Activated T-cell treated with anti-CD3 and anti-CD28 coated beads, Interleukin-2, amount 50 U/mL, for 72 hours (primary cell): ENCODE data around the gene KIF19. TPM values are rescaled to one million over a fixed set of nuclear protein-coding genes. Genes with fewer than 3 reads are reported as not detected.
"Not testable (repeated sequence)": the region's sequence is repeated elsewhere in the genome, so short reads cannot be mapped to it uniquely, and the experiment has no call there.

Experiments
- ATAC-seq, 2 donors: fragments of 150-1000 bp; cut with Tn5 transposase; replicated peaks in 1 of 2; 2 replicates each; pipeline ENCODE4 v1.10.0; 2021; ENCODE audit warnings: moderate library complexity in 2 of 2, mild to moderate bottlenecking in 1 of 2
- DNase-seq, 2 donors: peaks; one replicate each; pipeline ENCODE4 v3.0.0; 2021 to 2022; ENCODE audit warnings: mixed read lengths in 1 of 2
- H3K27ac Mint-ChIP-seq: one replicate; pipeline ENCODE4 v1.8.0; 2022; ENCODE audit warnings: mild to moderate bottlenecking, moderate library complexity, mixed read lengths
- H3K27me3 Mint-ChIP-seq: one replicate; pipeline ENCODE4 v1.8.0; 2022; ENCODE audit warnings: low read depth, mixed read lengths
- H3K36me3 Mint-ChIP-seq, 2 donors: one replicate each; pipeline ENCODE4 v1.8.0; 2022; ENCODE audit warnings: mixed read lengths in 2 of 2, mild to moderate bottlenecking in 1 of 2; ENCODE audit not compliant: insufficient read depth in 2 of 2
- H3K4me1 Mint-ChIP-seq: one replicate; pipeline ENCODE4 v1.8.0; 2022; ENCODE audit warnings: low read depth, mixed read lengths
- H3K4me3 Mint-ChIP-seq, 2 donors: one replicate each; pipeline ENCODE4 v1.8.0; 2022; ENCODE audit warnings: mild to moderate bottlenecking in 2 of 2, mixed read lengths in 2 of 2, moderate library complexity in 2 of 2
- H3K9me3 Mint-ChIP-seq, 2 donors: one replicate each; pipeline ENCODE4 v1.8.0; 2022; ENCODE audit warnings: mixed read lengths in 2 of 2
- total RNA-seq, 2 donors: library from RNA; stranded (reverse); gene quantifications; one replicate each; pipeline ENCODE4 v1.2.3, GENCODE V29; 2022

KIF19 gene
- total RNA-seq, 2 donors from 2014 or later: 0.25 TPM; not detected in 1

DNA sequence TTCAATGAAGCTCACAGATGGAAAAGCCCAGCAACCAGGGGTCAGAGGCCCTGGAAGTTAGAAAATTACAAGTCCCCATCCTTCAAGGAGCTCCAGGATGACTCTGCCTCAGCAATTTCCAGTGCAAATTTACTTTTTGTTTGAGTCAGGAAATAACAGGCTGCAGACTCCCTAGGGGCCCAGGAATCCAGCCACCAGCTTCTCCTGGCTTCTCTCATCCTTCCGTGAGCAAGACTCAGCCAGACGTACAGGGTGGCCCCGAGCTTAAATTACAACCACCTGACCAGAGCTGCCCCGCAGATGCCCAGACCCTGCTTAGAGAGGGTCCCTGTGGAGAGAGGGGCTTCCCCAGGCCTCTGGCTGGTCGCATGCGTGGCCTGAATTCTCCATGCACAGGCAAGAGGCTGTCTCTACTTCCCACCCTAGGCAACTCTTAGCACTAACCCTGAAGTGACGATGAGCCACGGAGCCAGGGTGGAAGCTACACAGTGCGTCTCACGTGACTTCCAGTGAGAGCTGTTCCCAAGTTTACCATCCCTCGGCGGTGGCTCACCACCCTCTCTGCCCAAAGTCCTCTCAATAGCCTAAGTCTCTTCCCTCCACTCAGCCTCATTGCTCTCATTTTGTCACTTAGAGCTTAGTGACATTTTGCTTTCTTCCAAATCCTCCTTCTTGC lies 68.4 kb downstream of the KIF19 start:
- Mint-ChIP-seq H3K27ac (no peak overlapping the region), H3K4me3 (no peak overlapping the region), H3K36me3 (no peaks in the 10 kb centered on the region), H3K4me1 (no peaks in the 10 kb centered on the region), H3K9me3 (no peaks in the 10 kb centered on the region), H3K27me3 (peaks cover 6% of the 10 kb centered on the region)
- DNase-seq (no peak), ATAC-seq (no peak)

- peaks cover 5% of the 10 kb centered on the region for H3K27me3 Mint-ChIP-seq
- H3K4me1 Mint-ChIP-seq: no peaks in the 10 kb centered on the region
- DNase-seq: no peak
- no peaks in the 10 kb centered on the region for H3K36me3 Mint-ChIP-seq
- H3K27ac Mint-ChIP-seq: no peak overlapping the region
- H3K4me3 Mint-ChIP-seq: no peak overlapping the region
- ATAC-seq: no peak
- H3K9me3 Mint-ChIP-seq: no peaks in the 10 kb centered on the region
These were observed 69.0 kb downstream of the KIF19 start for GRCh38 chr17:74394977-74395376.

DNA sequence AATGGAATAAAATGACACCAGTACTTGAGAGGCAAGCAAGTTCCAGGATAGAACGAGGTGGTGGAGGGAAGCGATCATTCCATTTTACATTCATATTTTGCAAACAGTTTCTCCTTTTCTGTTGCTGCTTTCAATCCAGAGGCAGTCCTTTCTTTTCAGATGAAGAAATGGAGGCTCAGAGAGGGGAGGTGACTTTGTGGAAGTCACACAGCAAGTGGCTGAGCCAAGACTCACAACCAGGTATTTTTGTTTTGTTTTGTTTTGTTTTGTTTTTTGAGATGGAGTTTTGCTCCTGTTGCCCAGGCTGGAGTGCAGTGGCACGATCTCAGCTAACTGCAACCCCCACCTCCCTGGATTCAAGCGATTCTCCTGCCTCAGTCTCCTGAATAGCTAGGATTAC lies 70.5 kb downstream of the KIF19 start:
- no peaks in the 10 kb centered on the region for H3K36me3 Mint-ChIP-seq
- no peak for ATAC-seq
- H3K27ac Mint-ChIP-seq: no peak overlapping the region
- H3K27me3 Mint-ChIP-seq: no peaks in the 10 kb centered on the region
- no peaks in the 10 kb centered on the region for H3K9me3 Mint-ChIP-seq
- no peak overlapping the region for H3K4me3 Mint-ChIP-seq
- DNase-seq: no peak
- H3K4me1 Mint-ChIP-seq: no peaks in the 10 kb centered on the region

- ATAC-seq: no peak
- Mint-ChIP-seq H3K27me3 (no peaks in the 10 kb centered on the region), H3K4me3 (no peak overlapping the region), H3K36me3 (no peaks in the 10 kb centered on the region), H3K9me3 (no peaks in the 10 kb centered on the region), H3K27ac (no peak overlapping the region), H3K4me1 (no peaks in the 10 kb centered on the region)
- no peak for DNase-seq
These were observed 76.0 kb downstream of the KIF19 start for GRCh38 chr17:74402048-74402447.

DNA sequence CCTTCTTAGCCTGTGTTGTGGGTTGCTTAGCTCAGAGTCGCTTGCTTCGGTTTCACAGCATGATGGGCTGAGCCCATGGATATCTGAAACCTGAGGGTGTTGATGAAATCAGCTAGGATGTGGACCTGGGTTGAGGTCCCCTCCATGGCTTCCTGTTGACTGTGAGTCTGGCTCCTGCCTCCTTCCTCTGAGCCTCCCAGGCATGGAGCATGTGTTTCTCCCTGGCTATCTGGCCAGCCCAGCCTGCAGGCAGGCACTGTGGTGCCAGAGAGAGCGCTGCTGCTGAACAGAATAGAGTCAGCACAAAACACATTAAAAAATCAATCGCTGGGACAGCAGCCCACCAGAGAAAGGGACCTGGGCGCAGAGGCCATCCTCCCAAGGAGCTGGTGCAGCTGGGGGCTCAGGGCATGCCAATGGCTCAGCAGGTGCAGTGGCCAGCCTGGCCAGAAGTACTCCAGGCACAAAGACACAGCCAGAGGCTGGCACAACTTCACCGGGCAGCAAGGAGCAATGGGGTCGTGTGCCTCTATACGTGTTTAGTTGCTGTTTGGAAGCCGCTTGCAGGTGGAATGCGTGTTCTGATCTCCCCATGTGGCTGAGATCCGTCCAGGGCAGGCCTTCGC lies 77.6 kb downstream of the KIF19 start:
- H3K27me3 Mint-ChIP-seq: no peaks in the 10 kb centered on the region
- H3K27ac Mint-ChIP-seq: no peak overlapping the region
- no peak for ATAC-seq

DNA sequence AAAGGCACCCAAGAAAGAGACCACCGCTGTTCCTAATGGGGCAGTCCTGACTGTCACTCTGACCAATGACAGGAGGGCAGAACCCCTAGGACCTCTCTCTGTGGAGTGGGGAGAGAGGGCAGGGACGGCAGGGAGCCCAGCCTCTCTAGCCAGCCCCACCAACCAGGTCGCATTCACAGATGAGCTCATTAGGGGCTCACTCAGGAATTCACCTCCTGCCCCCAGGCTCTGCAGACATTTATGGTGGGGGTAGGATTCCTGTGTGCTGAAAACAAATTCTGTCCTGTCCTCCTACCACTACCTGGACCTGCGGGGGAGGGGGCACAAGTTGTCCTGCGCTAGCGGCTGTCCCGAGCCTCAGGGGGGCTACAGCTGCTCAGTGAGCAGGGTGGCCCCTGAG lies 78.2 kb downstream of the KIF19 start:
- no peak overlapping the region for H3K4me3 Mint-ChIP-seq
- DNase-seq (no peak), ATAC-seq (no peak)
- H3K4me1 Mint-ChIP-seq: no peaks in the 10 kb centered on the region
- H3K27ac Mint-ChIP-seq: no peak overlapping the region
- H3K27me3 Mint-ChIP-seq: no peaks in the 10 kb centered on the region
- H3K36me3 Mint-ChIP-seq: no peaks in the 10 kb centered on the region
- no peaks in the 10 kb centered on the region for H3K9me3 Mint-ChIP-seq

More for the DNA sequence above, 77.6 kb downstream of the KIF19 start:
- no peaks in the 10 kb centered on the region for H3K4me1 Mint-ChIP-seq
- H3K36me3 Mint-ChIP-seq: no peaks in the 10 kb centered on the region
- DNase-seq: no peak
- no peak overlapping the region for H3K4me3 Mint-ChIP-seq
- H3K9me3 Mint-ChIP-seq: no peaks in the 10 kb centered on the region

DNA sequence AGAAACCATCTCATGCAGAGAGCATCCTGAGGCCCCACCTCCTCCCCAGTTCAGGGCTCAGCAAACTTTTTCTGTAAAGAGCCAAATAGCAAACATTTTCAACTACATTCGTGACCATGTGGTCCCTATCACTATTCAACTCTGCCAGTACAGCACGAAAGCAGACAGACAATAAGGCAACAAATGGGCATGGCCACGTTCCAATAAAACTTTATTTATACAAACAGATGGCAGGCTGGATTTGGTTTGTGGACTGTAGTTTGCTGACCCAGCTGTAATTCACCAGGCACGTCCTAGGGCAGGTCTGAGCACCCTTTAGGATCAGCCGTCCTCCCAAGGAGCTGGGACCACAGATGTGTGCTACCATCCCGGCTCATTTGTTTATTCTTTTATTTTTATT lies 78.8 kb downstream of the KIF19 start:
- no peak for DNase-seq
- H3K27ac Mint-ChIP-seq: no peak overlapping the region
- H3K9me3 Mint-ChIP-seq: no peaks in the 10 kb centered on the region
- H3K4me1 Mint-ChIP-seq: no peaks in the 10 kb centered on the region
- no peak overlapping the region for H3K4me3 Mint-ChIP-seq
- no peaks in the 10 kb centered on the region for H3K36me3 Mint-ChIP-seq
- no peaks in the 10 kb centered on the region for H3K27me3 Mint-ChIP-seq
- no peak for ATAC-seq

- not testable (repeated sequence) for H3K36me3 Mint-ChIP-seq, DNase-seq, ATAC-seq, H3K9me3 Mint-ChIP-seq, H3K27me3 Mint-ChIP-seq, H3K27ac Mint-ChIP-seq, H3K4me3 Mint-ChIP-seq, H3K4me1 Mint-ChIP-seq
These were observed 79.3 kb downstream of the KIF19 start for GRCh38 chr17:74405311-74405710.

Other genes starting within 250 kb of the KIF19 start
- gene RPL38, start 122.5 kb upstream of the KIF19 start, total RNA-seq: 1,000 to 10,000 TPM; 1,255 to 1,305 TPM
- 1 to 10 TPM; 5.3 to 7.2 TPM for gene TTYH2, start 112.7 kb upstream of the KIF19 start, total RNA-seq
- 1 to 10 TPM; 1.4 TPM for gene DNAI2, start 52.0 kb upstream of the KIF19 start, total RNA-seq
- not detected for gene BTBD17, start 35.6 kb downstream of the KIF19 start, total RNA-seq
- gene GPR142, start 41.3 kb downstream of the KIF19 start, total RNA-seq: not detected
- 1 to 10 TPM; 1.3 to 2.3 TPM for gene GPRC5C, start 105.9 kb downstream of the KIF19 start, total RNA-seq
- 1 to 10 TPM; 3.9 to 7.2 TPM for gene CD300A, start 140.4 kb downstream of the KIF19 start, total RNA-seq
- not detected for gene CD300LB, start 205.2 kb downstream of the KIF19 start, total RNA-seq
- gene CD300C, start 219.9 kb downstream of the KIF19 start, total RNA-seq: under 1 TPM in 1 of 2 donors, not detected in 1; 0.16 TPM
- not detected for gene CD300H, start 241.3 kb downstream of the KIF19 start, total RNA-seq